K562 (cell line): ENCODE measurements around the gene DNAJC15.

Experiments used
- CHD4 ChIP-seq: fragments of 200-600 bp; sonication (generic); IDR thresholded peaks from 3 replicates; pipeline ENCODE4 v1.6.1; 2012; ENCODE audit warnings: low read depth, mild to moderate bottlenecking, mixed read lengths, low read length, inconsistent platforms; ENCODE audit not compliant: insufficient read depth, insufficient replicate concordance, poor library complexity, severe bottlenecking
- FOXM1 ChIP-seq, 2 experiments: fragments of 450-650 bp in 1 of 2; sonication (generic) in 1 of 2; formaldehyde crosslinking in 1 of 2; IDR thresholded peaks; 2 replicates each; pipeline versions ENCODE4 v1.6.1 to v1.9.0; 2017 to 2022; ENCODE audit warnings: low read depth in 2 of 2, mild to moderate bottlenecking in 2 of 2, missing genetic modification reagents in 1 of 2, moderate library complexity in 1 of 2
- JUND ChIP-seq, 2 experiments: IDR thresholded peaks; 2 replicates in 1 of 2; 3 replicates in 1 of 2; pipeline ENCODE4 v1.6.1; 2011; ENCODE audit warnings: borderline replicate concordance in 2 of 2, low read depth in 2 of 2, low read length in 2 of 2, improper control_type of control experiment in 1 of 2, missing biosample characterization in 1 of 2, missing genetic modification characterization in 1 of 2, missing genetic modification reagents in 1 of 2
- L3MBTL2 ChIP-seq: fragments of 450-650 bp; IDR thresholded peaks from 2 replicates; pipeline ENCODE4 v1.6.1; 2016; ENCODE audit warnings: mild to moderate bottlenecking, moderate library complexity
- SRF ChIP-seq, 2 experiments: fragments of 250-450, 450-650 bp in 1 of 2; sonication (Bioruptor Pico) in 1 of 2; sonication (generic) in 1 of 2; formaldehyde crosslinking; IDR thresholded peaks; 2 replicates each; pipeline versions ENCODE4 v1.5.0 to v1.5.1; 2020 to 2022; ENCODE audit warnings: mild to moderate bottlenecking in 1 of 2, missing genetic modification reagents in 1 of 2
- ZNF174 ChIP-seq: fragments of 250-450 bp; sonication (Bioruptor Pico); IDR thresholded peaks from 2 replicates; pipeline ENCODE4 v1.4.0; 2020; ENCODE audit warnings: mild to moderate bottlenecking
- TF ChIP-seq, protein P1 (sequence below), 3 experiments: IDR thresholded peaks in 2 of 3; conservative IDR thresholded peaks in 1 of 3; 2 replicates each; pipeline ENCODE4 v1.5.1; 2011 to 2012; ENCODE audit warnings: low read length in 3 of 3, mild to moderate bottlenecking in 3 of 3, control low read depth in 2 of 3, improper control_type of control experiment in 1 of 3, inconsistent platforms in 1 of 3, low read depth in 1 of 3, mixed read lengths in 1 of 3, moderate library complexity in 1 of 3; ENCODE audit not compliant: insufficient read depth in 2 of 3
- TF ChIP-seq, protein P2 (sequence below), 2 experiments: fragments of 200-800 bp in 1 of 2; sonication (Bioruptor generic) in 1 of 2; sonication (generic) in 1 of 2; formaldehyde crosslinking in 1 of 2; IDR thresholded peaks in 1 of 2; conservative IDR thresholded peaks in 1 of 2; 2 replicates each; pipeline versions ENCODE4 v1.5.0 to v1.6.1; 2016 to 2020; ENCODE audit warnings: missing compliant biosample characterization in 1 of 2, missing genetic modification characterization in 1 of 2, missing genetic modification reagents in 1 of 2
- TF ChIP-seq, protein P3 (sequence below): fragments of 450-650 bp; formaldehyde crosslinking; IDR thresholded peaks from 2 replicates; pipeline ENCODE4 v1.4.0; 2022; ENCODE audit warnings: mild to moderate bottlenecking, moderate library complexity

DNA sequence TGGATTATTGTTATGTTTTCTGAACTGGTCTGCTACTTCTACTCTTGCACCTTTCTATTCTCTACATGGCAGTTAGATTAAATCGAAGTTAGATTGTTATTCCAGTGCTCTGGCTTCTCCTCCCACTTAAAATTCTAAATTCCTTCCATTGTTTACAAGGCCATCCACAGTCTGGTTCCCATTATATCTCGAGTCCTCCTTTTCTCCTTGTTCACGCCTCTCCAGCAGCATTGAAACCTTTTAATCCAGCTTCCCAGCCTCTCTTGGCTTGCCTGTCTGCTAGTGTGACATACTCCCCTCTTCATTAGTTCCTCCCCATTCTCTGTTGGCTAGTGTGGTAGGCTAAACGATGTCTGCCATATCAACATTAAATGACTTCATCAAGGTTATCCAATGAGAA, 54.5 kb downstream of the DNAJC15 start:
- TF ChIP-seq, protein P1, sequence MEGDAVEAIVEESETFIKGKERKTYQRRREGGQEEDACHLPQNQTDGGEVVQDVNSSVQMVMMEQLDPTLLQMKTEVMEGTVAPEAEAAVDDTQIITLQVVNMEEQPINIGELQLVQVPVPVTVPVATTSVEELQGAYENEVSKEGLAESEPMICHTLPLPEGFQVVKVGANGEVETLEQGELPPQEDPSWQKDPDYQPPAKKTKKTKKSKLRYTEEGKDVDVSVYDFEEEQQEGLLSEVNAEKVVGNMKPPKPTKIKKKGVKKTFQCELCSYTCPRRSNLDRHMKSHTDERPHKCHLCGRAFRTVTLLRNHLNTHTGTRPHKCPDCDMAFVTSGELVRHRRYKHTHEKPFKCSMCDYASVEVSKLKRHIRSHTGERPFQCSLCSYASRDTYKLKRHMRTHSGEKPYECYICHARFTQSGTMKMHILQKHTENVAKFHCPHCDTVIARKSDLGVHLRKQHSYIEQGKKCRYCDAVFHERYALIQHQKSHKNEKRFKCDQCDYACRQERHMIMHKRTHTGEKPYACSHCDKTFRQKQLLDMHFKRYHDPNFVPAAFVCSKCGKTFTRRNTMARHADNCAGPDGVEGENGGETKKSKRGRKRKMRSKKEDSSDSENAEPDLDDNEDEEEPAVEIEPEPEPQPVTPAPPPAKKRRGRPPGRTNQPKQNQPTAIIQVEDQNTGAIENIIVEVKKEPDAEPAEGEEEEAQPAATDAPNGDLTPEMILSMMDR (IDR thresholded peaks at IDR 0.05 in 2 of 3, conservative IDR thresholded peaks at IDR 0.05 in 1 of 3; ENCODE audit: insufficient read depth in 2 of 3, low read depth in 1 of 3, low read length in 3 of 3) = no peak
- no peak for TF ChIP-seq FOXM1 (IDR thresholded peaks at IDR 0.05; ENCODE audit: low read depth)
- TF ChIP-seq FOXM1 (CRISPR knock-in tag; IDR thresholded peaks at IDR 0.05; ENCODE audit: low read depth) = no peak
- TF ChIP-seq ZNF174 (CRISPR knock-in tag) = no peak
- no peak for TF ChIP-seq L3MBTL2
- no peak for TF ChIP-seq SRF (CRISPR knock-in tag; IDR thresholded peaks at IDR 0.05)
- no peak for TF ChIP-seq CHD4
- TF ChIP-seq, protein P2, sequence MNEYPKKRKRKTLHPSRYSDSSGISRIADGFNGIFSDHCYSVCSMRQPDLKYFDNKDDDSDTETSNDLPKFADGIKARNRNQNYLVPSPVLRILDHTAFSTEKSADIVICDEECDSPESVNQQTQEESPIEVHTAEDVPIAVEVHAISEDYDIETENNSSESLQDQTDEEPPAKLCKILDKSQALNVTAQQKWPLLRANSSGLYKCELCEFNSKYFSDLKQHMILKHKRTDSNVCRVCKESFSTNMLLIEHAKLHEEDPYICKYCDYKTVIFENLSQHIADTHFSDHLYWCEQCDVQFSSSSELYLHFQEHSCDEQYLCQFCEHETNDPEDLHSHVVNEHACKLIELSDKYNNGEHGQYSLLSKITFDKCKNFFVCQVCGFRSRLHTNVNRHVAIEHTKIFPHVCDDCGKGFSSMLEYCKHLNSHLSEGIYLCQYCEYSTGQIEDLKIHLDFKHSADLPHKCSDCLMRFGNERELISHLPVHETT (CRISPR knock-in tag; conservative IDR thresholded peaks at IDR 0.05 in 1 of 2, IDR thresholded peaks at IDR 0.05 in 1 of 2) = no peak
- TF ChIP-seq, protein P3, sequence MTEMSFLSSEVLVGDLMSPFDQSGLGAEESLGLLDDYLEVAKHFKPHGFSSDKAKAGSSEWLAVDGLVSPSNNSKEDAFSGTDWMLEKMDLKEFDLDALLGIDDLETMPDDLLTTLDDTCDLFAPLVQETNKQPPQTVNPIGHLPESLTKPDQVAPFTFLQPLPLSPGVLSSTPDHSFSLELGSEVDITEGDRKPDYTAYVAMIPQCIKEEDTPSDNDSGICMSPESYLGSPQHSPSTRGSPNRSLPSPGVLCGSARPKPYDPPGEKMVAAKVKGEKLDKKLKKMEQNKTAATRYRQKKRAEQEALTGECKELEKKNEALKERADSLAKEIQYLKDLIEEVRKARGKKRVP (CRISPR knock-in tag) = no peak
- no peak for TF ChIP-seq JUND (IDR thresholded peaks at IDR 0.05; ENCODE audit: borderline replicate concordance, low read depth, low read length)
- no peak for TF ChIP-seq JUND (tag; IDR thresholded peaks at IDR 0.05; ENCODE audit: borderline replicate concordance, low read depth, low read length)
